IPS DF 19.7 (cell line): Measurements from ENCODE around the gene SRRT.

Experiments
- DNase-seq: peaks from one replicate; pipeline ENCODE4 v3.0.0-alpha.2; 2013; ENCODE audit warnings: low read depth, low spot score

The SRRT gene, protein sequence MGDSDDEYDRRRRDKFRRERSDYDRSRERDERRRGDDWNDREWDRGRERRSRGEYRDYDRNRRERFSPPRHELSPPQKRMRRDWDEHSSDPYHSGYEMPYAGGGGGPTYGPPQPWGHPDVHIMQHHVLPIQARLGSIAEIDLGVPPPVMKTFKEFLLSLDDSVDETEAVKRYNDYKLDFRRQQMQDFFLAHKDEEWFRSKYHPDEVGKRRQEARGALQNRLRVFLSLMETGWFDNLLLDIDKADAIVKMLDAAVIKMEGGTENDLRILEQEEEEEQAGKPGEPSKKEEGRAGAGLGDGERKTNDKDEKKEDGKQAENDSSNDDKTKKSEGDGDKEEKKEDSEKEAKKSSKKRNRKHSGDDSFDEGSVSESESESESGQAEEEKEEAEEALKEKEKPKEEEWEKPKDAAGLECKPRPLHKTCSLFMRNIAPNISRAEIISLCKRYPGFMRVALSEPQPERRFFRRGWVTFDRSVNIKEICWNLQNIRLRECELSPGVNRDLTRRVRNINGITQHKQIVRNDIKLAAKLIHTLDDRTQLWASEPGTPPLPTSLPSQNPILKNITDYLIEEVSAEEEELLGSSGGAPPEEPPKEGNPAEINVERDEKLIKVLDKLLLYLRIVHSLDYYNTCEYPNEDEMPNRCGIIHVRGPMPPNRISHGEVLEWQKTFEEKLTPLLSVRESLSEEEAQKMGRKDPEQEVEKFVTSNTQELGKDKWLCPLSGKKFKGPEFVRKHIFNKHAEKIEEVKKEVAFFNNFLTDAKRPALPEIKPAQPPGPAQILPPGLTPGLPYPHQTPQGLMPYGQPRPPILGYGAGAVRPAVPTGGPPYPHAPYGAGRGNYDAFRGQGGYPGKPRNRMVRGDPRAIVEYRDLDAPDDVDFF

DNA sequence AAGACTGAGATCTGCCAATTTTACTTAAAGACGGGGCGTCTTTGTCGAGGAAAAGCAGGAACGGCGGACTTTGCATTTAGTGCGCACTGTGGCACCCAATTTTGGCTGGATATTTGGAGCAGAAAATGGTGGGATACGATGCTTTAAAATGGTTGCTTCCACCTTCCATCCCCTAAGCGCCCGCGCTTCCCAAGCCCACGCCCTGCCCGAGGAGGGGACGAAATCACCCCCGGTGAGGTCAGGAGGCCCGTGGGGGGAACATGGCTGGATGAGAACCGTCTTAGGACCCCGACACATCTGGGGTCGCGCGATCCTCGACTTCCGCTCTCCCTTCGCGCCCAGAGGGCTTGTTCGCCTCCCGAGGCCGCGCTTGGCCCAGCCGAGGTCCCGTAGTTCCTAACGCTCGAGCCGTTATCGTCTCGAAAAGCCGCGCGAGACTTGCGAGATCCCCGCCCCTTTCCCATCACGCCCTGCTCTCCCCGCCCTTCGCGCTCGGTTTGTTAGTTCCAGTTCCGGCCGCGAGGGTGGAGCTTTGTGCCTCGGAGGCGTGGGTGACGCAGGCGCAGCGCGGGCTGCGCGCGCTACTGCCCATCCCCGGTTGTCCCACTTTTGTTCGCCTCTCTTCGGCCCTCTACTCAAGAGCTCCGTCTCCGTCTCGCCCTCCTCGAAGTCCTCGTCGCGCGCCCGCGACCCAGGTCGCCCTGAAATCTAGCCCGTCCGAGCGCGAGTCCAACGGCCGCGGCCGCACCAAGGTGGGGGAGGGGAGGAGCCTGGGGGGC lies at the start of gene SRRT:
TSS of gene SRRT (plus strand) at position 527 of the 779 bp plus-strand sequence. CDS start 488 bp downstream, outside the sequence.
- DNase-seq = peak; percentile 86

- DNase-seq = no peak
These were observed 49.7 kb upstream of the SRRT start for GRCh38 chr7:100825215-100825671.

DNA sequence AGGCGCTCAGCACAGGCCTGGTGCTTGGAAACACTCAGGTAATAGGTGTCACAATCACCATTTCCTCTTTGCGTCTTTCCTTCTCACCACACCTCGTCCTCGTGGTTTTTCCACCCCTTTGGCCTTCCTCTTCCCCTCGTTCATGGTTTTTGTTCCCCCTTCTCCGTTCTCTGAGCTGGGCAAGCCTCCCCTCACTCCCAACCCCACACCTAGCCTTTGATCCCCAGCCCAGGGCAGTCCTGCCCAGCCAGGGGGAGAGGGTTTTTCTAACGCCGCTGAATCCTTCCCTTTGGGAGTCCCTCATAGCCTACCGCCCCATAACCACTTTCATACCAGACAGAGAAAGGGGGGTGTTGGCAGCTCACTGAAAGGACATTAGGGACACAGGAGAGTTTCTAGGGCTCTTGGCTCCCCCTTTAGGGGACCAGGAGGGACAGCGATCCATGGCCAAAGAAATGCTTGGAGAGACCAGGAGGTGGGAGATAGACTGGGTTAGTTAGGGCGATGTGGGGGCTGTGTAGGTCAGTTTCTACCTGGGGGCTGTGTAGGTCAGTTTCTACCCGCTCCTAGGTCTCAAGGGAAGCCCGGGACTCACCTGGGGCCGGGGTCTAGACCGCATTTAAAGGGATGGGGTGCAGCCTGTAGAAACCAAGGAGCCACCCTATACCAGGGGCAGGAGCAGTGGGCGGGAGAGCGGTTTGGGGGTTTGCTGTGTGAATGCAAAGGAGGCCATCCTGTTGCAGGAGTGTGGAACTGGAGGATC lies 49.0 kb upstream of the SRRT start:
- no peak for DNase-seq

DNA sequence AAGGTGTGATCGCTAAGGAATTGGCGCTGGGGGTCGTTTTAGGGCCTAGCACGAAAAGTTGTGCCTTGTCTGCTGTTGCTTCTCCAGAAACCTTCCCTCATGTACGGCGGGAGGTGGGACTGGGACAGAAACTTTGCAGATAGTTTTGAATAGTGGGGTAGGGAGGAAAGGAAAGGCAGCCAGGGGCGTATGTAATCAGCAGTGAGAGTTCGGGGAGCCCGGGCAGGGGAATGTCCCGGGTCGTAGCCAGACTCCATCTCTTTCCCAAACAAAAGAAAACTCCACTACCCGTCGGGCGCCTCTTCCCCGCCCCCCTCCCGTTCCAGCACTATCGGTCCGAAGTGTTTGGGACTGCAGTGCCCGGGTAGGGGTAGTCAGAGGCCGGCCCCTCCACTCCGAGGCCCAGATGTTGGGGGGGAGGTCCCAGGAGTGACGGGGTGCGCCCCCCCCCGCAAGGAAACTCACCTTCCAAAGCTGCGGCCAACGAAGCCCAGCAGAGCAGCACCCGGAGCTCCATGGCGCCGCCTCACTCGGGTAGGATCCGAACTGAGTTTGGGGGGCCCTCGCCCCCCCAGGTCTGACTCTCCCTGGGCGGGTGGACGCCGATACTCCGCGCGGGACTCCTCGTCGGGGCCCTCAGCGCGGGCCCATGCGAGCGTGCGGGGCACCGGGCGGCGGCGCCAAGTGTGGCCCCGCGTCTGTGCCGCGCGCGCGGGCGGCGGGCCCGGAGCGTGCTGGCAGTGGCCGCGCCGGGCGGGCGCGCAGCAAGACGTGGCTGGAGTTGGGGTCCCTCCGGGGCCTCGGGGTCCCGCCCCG lies 48.2 kb upstream of the SRRT start:
- DNase-seq = no peak

GRCh38 chr7:100827330-100828226 lies 47.3 kb upstream of the SRRT start, which contains the start of gene EPHB4:
Gene EPHB4 (minus strand): TSS chr7:100827523. CDS start chr7:100827030, 493 bp downstream.
- DNase-seq = no peak

GRCh38 chr7:100829150-100829716 lies 45.7 kb upstream of the SRRT start:
- DNase-seq = no peak

- DNase-seq = no peak
These were observed 44.5 kb upstream of the SRRT start for GRCh38 chr7:100830396-100830795.

DNA sequence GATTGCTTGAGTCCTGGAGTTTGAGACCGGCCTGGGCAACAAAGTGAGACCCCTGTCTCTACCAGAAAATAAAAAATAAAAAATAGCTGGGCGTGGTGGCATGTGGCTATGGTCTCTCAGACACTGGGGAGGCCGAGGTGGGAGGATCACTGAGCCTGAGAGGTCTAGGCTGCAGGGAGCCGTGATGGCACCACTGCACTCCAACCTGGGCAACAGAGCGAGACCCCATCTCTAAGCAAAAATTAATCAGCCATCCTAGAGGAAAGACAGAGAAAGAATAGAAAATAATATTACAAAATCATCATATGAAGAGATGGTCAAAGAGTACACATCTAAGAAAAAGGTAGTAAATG lies 42.6 kb upstream of the SRRT start:
- no peak for DNase-seq

DNA sequence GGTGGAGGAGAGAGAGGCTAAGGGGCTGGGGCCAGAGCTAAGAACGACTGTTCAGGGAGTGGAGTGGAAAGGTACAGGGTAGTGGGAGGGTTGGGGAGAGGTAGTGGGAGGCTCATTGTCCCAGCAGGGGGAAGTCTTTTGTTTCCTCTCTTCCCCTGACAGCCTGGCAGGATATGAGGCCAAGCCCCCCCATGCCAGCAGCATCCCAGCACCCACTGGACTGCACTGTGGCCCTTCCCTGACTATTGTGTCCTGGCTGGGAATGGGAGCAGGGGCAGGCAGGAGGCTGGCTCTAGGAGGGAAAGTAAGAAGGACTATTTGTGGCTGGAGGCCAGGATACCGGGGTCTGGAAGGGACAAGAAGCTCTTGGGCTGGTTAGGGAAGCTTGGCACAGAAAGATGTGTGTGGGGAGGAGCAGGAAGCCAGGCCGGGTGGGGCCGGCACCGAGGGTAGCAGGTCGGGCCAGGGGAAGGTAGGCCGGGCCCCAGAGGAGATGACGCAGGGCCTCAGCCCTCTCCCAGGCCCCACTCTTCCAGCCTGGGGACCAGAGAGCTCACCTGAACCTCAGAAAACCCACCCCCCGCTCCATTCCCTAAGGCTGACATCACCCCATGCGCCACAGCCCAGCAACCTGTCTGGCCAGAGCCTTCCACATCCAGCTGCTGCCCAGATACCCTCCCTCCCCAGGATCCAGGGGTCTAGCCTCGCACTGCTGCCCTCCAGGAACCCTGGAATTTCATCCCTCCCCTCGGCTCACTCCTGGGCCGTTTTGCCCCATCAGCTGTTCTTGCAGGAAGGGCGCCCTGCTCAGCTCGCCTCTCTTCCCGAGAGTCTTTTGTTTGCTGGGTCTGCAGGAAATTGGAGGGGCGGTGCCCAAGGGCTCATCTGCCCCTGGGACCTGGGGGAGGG lies 38.7 kb upstream of the SRRT start:
- DNase-seq = peak; percentile 94

GRCh38 chr7:100836812-100837098 lies 38.1 kb upstream of the SRRT start:
- no peak for DNase-seq

DNA sequence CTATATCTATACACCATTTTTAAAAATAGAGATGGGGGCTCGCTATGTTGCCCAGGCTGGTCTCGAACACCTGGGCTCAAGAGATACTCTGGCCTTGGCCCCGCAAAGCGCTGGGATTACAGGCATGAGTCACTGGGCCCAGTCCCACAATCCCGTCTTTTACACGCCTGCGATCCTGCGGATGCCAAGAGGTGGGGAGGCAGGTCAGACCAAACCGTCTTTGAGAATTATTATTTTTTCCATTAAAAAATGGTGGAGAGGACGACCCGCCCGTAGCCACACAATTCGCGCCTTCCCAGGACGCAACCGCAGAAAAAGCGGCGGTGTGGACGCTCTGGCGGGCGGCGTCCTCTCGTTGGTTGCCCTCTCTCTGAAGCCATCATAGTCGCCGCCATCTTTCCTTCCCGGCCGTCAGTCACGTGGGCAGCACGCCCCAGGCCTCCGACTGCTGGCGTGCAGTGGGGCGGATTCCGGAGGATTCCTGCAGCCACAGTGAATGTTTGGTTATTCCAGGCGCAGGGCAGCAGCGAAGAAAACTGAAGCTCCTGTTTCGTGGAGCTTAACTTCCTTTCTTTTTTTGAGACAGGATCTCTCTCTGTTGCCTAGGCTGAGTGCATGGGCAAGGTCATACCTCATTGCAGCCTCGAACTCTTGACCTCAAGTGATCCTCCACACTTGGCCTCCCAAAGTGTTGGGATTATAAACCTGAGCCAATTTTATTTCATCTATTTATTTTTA lies 37.6 kb upstream of the SRRT start:
- no peak for DNase-seq

DNA sequence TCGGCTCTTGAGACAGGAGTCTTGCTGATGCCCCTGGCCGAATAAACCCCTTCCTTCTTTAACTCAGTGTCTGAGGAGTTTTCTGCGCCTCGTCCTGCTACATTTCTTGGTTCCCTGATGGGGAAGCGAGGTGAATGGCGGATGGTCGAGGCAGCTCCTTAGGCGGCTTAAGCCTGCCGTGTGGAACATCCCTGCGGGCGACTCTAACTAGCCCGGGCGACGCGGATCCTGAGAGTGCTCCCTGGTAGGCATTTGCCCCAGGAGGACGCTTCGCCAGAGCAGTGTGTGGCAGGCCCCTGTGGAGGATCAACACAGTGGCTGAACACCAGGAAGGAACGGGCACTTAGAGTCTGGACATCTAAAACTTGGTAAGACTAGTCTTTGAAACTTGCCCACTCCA lies 35.5 kb upstream of the SRRT start:
- no peak for DNase-seq

- no peak for DNase-seq
These were observed 34.3 kb upstream of the SRRT start for GRCh38 chr7:100840470-100841100.

DNA sequence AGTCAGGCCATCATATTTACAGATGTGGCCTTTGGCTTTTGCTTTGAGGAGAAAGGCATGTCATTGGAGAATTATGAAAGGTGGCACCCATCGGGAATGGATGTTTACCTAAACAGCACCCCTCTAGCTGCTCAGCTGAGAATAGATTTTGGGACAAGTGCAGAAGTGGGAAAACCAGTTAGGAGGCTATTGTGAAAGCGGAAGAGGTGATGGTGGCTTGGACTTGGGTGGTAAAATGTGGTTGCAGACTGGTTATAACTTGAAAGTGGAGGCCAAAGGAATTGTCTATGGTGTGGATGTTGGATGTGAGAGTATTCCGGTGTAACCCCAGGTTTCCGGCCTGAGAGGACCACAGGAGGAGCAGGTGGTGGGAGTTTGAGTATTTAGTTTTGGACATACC lies 27.5 kb upstream of the SRRT start:
- DNase-seq = no peak

DNA sequence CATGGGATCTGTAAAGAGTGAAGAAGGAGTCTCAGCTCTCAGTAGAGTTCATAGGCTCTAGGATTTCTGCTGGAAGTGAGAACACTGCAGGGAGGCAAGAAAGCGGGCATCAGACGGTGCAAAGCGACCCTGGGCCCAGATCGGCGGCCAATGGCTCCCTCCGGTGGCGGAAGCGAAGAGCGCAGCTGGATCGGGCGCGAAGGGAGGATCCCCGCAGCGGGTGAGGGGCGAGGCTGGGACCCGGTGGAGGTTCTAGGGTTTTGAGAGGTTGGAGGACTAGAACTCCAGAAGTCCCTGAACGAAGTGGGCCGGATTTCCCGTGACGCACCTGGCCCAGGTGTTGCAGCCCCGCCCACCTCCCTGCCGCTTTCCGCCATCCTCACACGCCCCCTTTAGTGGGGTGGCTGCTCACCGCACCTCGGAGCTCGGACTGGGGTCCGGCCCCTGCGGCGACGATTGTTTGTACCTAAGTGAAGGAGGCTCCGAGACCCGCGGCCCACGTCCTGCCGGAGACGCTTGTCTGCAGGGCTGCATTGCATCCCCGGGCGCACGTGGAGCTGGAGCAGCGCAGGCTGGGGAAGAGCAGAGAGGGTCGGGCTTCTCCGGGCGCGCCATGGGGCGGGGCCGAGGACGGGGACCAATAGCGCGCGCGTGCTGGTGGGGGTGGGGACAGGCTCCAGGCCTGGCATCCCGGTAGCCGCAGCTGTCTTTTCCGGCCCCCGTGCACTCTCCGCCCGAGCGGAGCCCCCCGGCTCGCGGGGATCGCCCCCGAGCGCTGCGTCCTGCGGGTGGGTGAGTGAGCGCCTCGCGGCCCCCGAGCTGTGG lies 22.6 kb upstream of the SRRT start, which contains the start of gene SLC12A9:
TSS of gene SLC12A9 (plus strand) at position 666 of the 825 bp plus-strand sequence. CDS start 1,485 bp downstream, outside the sequence.
- DNase-seq = no peak
